Gastrocnemius medialis (tissue), 4 donors: Measurements from ENCODE around the gene KCNQ1. TPM values are rescaled to one million over a fixed set of nuclear protein-coding genes. Genes with fewer than 3 reads are reported as not detected.

Experiments used
- ATAC-seq, 2 donors: fragments of 150-250 bp; one replicate each; pipeline ENCODE4 v1.9.1; 2016
- DNase-seq, 2 donors: peaks; one replicate each; pipeline ENCODE4 v3.0.0-alpha.2; 2019
- H3K27ac ChIP-seq, 4 donors: fragments of 200-600 bp; sonication (generic); 1 replicate in 1 of 4; 2 replicates in 3 of 4; pipeline ENCODE4 v1.5.1; 2016 to 2018; ENCODE audit warnings: mild to moderate bottlenecking in 2 of 4, moderate library complexity in 1 of 4
- H3K27me3 ChIP-seq, 3 donors: fragments of 200-600 bp; sonication (generic) in 2 of 3; 1 replicate in 1 of 3; 2 replicates in 2 of 3; pipeline versions ENCODE4 v1.5.1 to v1.6.0; 2016 to 2019; ENCODE audit warnings: mild to moderate bottlenecking in 1 of 3, moderate library complexity in 1 of 3
- H3K36me3 ChIP-seq, 2 donors: fragments of 200-600 bp; sonication (generic) in 1 of 2; one replicate each; pipeline ENCODE4 v1.5.1; 2017 to 2018
- H3K4me1 ChIP-seq, 2 donors: fragments of 200-600 bp; sonication (generic) in 1 of 2; one replicate each; pipeline ENCODE4 v1.5.1; 2016 to 2017; ENCODE audit warnings: mild to moderate bottlenecking in 2 of 2
- H3K4me3 ChIP-seq, 4 donors: fragments of 200-600 bp; sonication (generic) in 3 of 4; 1 replicate in 1 of 4; 2 replicates in 3 of 4; pipeline ENCODE4 v1.5.1; 2016 to 2019; ENCODE audit warnings: mild to moderate bottlenecking in 2 of 4
- H3K9me3 ChIP-seq, 3 donors: fragments of 200-600 bp; sonication (generic) in 2 of 3; 1 replicate in 1 of 3; 2 replicates in 2 of 3; pipeline ENCODE4 v1.5.1; 2016 to 2019
- POLR2A ChIP-seq, 2 donors: fragments of 450-650 bp; IDR thresholded peaks; one replicate each; pipeline ENCODE4 v1.6.1; 2017; ENCODE audit warnings: antibody characterized with exemption in 2 of 2, mild to moderate bottlenecking in 2 of 2, moderate library complexity in 2 of 2
- in situ Hi-C, 4 donors: fragments of 200-750 bp; cut with MboI; loops; one replicate each; pipeline versions ENCODE4 v1.15.0 to v1.8.0; 2017; ENCODE audit warnings: low sequenced_read_pairs in 4 of 4
- intact Hi-C: fragments of 100-400 bp; cut with DNase I; formaldehyde crosslinking; loops from one replicate; pipeline ENCODE4 v1.15.1; 2023; ENCODE audit warnings: low total_unique reads
- total RNA-seq, 4 donors: library from RNA; depleted of rRNA; stranded (reverse); fragments of >200 nt; gene quantifications; one replicate each; pipeline versions ENCODE4 v1.1.0 to v1.2.3, GENCODE V29; 2016
- TF ChIP-seq, protein P1 (sequence below), 5 experiments: fragments of 450-650 bp in 3 of 5; fragments of 200-600 bp in 2 of 5; sonication (generic) in 2 of 5; IDR thresholded peaks in 4 of 5; conservative IDR thresholded peaks in 1 of 5; 1 replicate in 4 of 5; 2 replicates in 1 of 5; pipeline ENCODE4 v1.5.1; 2016 to 2019; ENCODE audit warnings: antibody characterized with exemption in 5 of 5, mild to moderate bottlenecking in 3 of 5, moderate library complexity in 3 of 5

Gene KCNQ1
- total RNA-seq, 4 donors from 2014 or later, result 0.15 to 1.00 (median 0.67) TPM

DNA sequence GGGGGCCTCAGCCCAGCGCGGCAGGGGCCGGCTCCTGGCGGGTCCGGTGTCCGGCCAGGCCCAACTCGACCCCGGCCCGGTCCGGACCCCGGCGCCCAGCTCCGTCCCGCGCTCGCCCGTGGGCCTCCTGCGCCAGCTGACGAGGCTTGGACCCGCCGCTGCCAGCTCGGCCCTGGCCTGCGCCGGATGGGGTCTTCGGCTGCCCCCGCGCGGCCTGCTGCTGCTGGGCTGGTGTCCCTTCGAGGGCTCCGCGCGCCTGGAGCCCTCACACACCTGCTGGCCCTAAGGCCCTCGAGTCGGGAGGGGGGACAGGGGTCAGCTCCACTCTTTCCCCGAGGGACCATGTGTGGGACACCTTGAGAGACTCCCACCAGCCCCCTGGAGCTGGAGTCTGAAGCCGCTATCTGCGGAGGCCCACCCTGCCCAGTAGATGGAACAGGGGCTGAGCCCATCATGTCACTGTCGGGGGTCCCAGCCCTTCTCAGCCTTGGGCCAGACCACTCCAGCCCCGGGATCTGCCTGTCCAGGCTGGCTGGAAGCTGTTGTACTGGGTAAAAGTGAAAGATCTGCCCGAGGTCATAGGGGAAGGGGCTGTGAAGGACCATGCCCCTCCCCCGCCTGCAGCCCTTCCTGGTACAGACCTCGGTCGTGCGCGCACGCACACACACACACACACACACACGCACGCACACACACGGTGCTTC, 441.5 kb downstream of the KCNQ1 start:
- no peak for TF ChIP-seq POLR2A (IDR thresholded peaks at IDR 0.05)
- TF ChIP-seq, protein P1, sequence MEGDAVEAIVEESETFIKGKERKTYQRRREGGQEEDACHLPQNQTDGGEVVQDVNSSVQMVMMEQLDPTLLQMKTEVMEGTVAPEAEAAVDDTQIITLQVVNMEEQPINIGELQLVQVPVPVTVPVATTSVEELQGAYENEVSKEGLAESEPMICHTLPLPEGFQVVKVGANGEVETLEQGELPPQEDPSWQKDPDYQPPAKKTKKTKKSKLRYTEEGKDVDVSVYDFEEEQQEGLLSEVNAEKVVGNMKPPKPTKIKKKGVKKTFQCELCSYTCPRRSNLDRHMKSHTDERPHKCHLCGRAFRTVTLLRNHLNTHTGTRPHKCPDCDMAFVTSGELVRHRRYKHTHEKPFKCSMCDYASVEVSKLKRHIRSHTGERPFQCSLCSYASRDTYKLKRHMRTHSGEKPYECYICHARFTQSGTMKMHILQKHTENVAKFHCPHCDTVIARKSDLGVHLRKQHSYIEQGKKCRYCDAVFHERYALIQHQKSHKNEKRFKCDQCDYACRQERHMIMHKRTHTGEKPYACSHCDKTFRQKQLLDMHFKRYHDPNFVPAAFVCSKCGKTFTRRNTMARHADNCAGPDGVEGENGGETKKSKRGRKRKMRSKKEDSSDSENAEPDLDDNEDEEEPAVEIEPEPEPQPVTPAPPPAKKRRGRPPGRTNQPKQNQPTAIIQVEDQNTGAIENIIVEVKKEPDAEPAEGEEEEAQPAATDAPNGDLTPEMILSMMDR (IDR thresholded peaks at IDR 0.05 in 4 of 5, conservative IDR thresholded peaks at IDR 0.05 in 1 of 5), result peak in 3 of 5 experiments; percentile 17 to 45 (median 23)
- no peaks in the 10 kb centered on the region for H3K27me3 ChIP-seq
- peak overlapping the region; percentile 34 to 83 (median 51) for H3K4me3 ChIP-seq
- intact Hi-C loops (loop anchor here (1.0 to 5.0 kb wide), 2 partner anchors 486 to 559 kb away; partner anchors contain the start of gene TSSC4), in situ Hi-C loops (loop anchor here (5.0 to 25.0 kb wide), 3 partner anchors 199 to 449 kb away; partner anchors contain the start of genes KCNQ1OT1 (in 3 of the 4), KCNQ1 (in 1 of the 4) and TRPM5 (in 1 of the 4))
- peak overlapping the region; percentile 54 to 75 (median 65) for H3K27ac ChIP-seq
- peaks cover 14 to 26% of the 10 kb centered on the region in 2 donors for H3K4me1 ChIP-seq
- H3K9me3 ChIP-seq, result no peaks in the 10 kb centered on the region
- no peaks in the 10 kb centered on the region for H3K36me3 ChIP-seq
- DNase-seq, result no peak
- peak in 1 of 2 donors; percentile 5 for ATAC-seq

DNA sequence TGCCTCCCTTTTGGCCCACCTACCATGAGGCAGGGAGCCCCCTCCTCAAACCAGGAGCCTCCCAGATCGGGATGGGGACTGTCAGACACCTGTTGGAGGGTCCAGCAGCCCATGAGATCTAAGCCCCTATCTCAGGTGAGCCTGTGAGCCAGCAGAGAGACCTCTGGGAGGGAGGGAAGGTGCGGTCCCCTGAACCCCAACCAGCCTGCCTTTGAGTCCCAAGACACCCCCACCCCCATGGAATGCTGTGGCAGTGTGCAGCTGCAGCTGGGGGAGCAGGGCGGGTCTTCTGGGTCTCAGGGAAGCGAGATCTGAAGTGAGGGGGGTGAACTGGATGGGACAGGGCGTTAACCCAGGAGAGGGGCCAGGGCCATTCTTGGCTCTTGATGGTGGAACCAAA, 442.1 kb downstream of the KCNQ1 start:
- H3K4me1 ChIP-seq, result peaks cover 14 to 25% of the 10 kb centered on the region in 2 donors
- peak overlapping the region in 3 of 4 donors; percentile 54 to 75 (median 56) for H3K27ac ChIP-seq
- intact Hi-C loops, result loop anchor here (1.0 to 5.0 kb wide), 2 partner anchors 487 to 560 kb away; partner anchors contain the start of gene TSSC4
- no peak for TF ChIP-seq POLR2A (IDR thresholded peaks at IDR 0.05)
- TF ChIP-seq, protein P1 (IDR thresholded peaks at IDR 0.05 in 4 of 5, conservative IDR thresholded peaks at IDR 0.05 in 1 of 5), result no peak
- DNase-seq, result no peak
- H3K36me3 ChIP-seq, result no peaks in the 10 kb centered on the region
- no peak overlapping the region for H3K4me3 ChIP-seq
- in situ Hi-C loops, result loop anchor here (5.0 to 25.0 kb wide), 3 partner anchors 200 to 450 kb away; partner anchors contain the start of genes KCNQ1OT1 (in 3 of the 4), KCNQ1 (in 1 of the 4) and TRPM5 (in 1 of the 4)
- H3K9me3 ChIP-seq, result no peaks in the 10 kb centered on the region
- ATAC-seq, result no peak
- H3K27me3 ChIP-seq, result no peaks in the 10 kb centered on the region

DNA sequence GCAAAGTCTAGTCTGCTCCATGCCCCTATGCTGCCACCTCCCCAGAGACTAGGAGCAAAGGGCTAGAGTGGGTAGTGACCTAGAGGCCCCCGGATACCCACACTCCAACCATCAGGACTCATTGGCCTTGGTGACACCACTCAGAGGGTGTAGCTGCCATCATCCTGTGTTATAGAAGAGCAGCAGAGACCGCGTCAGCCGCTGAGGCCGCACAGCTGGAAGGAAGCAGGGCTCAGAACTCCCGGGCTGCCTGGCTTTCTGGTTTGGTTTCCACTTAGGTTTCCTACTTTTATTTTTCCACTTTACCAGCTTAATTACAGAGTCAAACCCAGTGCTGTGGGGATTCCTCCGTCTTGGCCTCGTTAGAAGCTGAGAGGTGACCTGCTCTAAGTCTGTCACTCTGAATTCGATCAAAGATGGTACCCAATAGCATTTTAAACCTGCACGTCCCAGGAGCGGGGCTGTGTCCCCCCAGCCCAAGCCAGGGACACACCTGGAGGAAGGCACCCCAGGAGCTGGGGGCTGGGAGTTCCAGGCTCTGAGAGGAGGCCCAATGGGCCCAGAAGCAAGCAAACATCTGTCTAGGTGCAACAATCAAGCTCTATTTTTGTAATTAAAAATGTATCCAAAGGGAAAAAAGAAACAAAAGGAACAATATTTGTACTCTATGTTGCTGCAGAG, 442.8 kb downstream of the KCNQ1 start:
- DNase-seq (no peak), ATAC-seq (no peak)
- Histone ChIP-seq H3K4me3 (no peak overlapping the region), H3K36me3 (no peaks in the 10 kb centered on the region), H3K4me1 (peaks cover 12 to 25% of the 10 kb centered on the region in 2 donors), H3K27ac (peak overlapping the region in 3 of 4 donors; percentile 13 to 40 (median 34)), H3K27me3 (no peaks in the 10 kb centered on the region), H3K9me3 (no peaks in the 10 kb centered on the region)
- intact Hi-C loops, result loop anchor here (1.0 to 5.0 kb wide), 2 partner anchors 355 to 560 kb away; no protein-coding TSS in a partner anchor
- in situ Hi-C loops, result loop anchor here (5.0 to 25.0 kb wide), 3 partner anchors 200 to 450 kb away; partner anchors contain the start of genes KCNQ1OT1 (in 3 of the 4), KCNQ1 (in 1 of the 4) and TRPM5 (in 1 of the 4)
- TF ChIP-seq, protein P1 (IDR thresholded peaks at IDR 0.05 in 4 of 5, conservative IDR thresholded peaks at IDR 0.05 in 1 of 5), result no peak
- no peak for TF ChIP-seq POLR2A (IDR thresholded peaks at IDR 0.05)

DNA sequence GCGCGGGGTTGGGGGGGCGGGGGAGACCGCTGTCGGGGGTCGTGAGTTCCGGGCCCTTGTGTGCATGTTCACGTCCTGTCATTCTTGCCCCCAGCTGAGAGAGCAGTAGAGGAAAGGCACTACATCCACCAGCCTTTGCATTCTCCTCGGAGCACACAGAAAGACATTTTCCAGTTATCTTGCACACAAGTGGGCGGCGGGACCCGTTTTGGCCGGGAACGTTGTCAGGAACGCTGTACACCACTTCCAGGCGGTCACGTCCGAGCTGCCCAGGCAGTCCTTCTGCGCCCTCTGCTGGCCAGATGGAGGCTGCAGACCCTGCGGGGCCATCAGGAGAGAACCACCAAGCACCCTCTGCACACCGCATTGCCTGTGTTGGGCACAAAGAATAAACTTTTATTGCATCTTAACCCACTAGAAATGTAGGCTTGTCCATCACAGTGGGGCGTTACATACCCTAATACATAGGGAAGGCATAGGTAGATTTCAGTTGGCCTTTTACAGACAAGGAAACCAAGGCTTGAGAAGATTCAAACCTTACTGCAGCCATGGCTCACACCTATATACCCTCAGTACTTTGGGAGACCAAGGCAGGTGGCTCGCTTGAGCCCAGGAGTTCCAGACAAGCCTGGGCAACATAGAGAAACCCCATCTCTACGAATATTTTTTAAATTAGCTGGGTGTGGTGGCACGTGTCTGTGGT, 443.6 kb downstream of the KCNQ1 start:
- peak in 1 of 2 donors; percentile 24 for ATAC-seq
- in situ Hi-C loops, result loop anchor here (5.0 to 25.0 kb wide), 3 partner anchors 201 to 451 kb away; partner anchors contain the start of genes KCNQ1OT1 (in 3 of the 4), KCNQ1 (in 1 of the 4) and TRPM5 (in 1 of the 4)

More for the DNA sequence above, 443.6 kb downstream of the KCNQ1 start:
- Histone ChIP-seq H3K36me3 (no peaks in the 10 kb centered on the region), H3K4me1 (peaks cover 5 to 19% of the 10 kb centered on the region in 2 donors), H3K27me3 (no peaks in the 10 kb centered on the region), H3K9me3 (no peaks in the 10 kb centered on the region), H3K27ac (no peak overlapping the region), H3K4me3 (no peak overlapping the region)
- intact Hi-C loops, result loop anchor here (1.0 to 5.0 kb wide), 2 partner anchors 356 to 561 kb away; no protein-coding TSS in a partner anchor
- peak; percentile 74 to 81 for DNase-seq
- TF ChIP-seq, protein P1 (IDR thresholded peaks at IDR 0.05 in 4 of 5, conservative IDR thresholded peaks at IDR 0.05 in 1 of 5), result peak; percentile 93 to 99 (median 98)
- no peak for TF ChIP-seq POLR2A (IDR thresholded peaks at IDR 0.05)
